Panc1 (cell line): ENCODE measurements around the gene DTNBP1.

Experiments used
- CTCF ChIP-seq: fragments of 450-650 bp; IDR thresholded peaks from 2 replicates; pipeline ENCODE4 v1.5.1; 2017; ENCODE audit warnings: mild to moderate bottlenecking
- REST ChIP-seq, 2 experiments: IDR thresholded peaks; 2 replicates each; pipeline ENCODE4 v1.6.1; 2011 to 2012; ENCODE audit warnings: low read depth in 2 of 2, control low read depth in 1 of 2, low read length in 1 of 2, mild to moderate bottlenecking in 1 of 2, moderate library complexity in 1 of 2; ENCODE audit not compliant: insufficient read depth in 1 of 2
- SIN3A ChIP-seq: IDR thresholded peaks from 2 replicates; pipeline ENCODE4 v1.6.1; 2012; ENCODE audit warnings: low read depth, mild to moderate bottlenecking, low read length, moderate library complexity, borderline replicate concordance; ENCODE audit not compliant: insufficient read depth

- TF ChIP-seq CTCF = no peak
- TF ChIP-seq SIN3A = no peak
- no peak for TF ChIP-seq REST (IDR thresholded peaks at IDR 0.05; ENCODE audit: insufficient read depth in 1 of 2, low read depth in 2 of 2, low read length in 1 of 2)
Observed at GRCh38 chr6:15631432-15631831, 31.4 kb downstream of the DTNBP1 start.
